HG03342 (cell line): ENCODE measurements around the gene KCTD14.

Experiments
- ATAC-seq: cut with Tn5 transposase; IDR thresholded peaks from one replicate; pipeline ENCODE4 v1.9.1; 2021; ENCODE audit warnings: mild to moderate bottlenecking, moderate library complexity; ENCODE audit not compliant: unreplicated experiment

KCTD14 gene

DNA sequence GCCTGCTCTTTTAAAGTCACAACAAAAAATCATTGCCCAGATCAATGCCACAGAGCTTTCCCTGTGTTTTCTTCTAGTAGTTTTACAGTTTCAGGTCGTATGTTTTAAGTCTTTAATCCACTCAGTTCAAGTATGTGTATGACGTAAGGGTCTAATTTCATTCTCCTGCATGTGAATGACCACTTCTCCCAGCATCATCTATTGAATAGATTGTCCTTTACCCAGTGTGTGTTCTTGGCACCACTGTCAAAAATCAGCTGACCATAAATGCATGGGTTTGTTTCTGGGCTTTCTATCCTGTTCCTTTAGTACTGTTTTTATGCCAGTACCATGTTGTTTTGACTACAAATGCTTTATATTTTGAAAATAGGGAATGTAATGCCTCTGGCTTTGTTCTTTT is 56.7 kb downstream of the KCTD14 start:
- ATAC-seq, result no peak
